Keratinocyte (primary cell): ENCODE results near the gene PPIG.

Experiments used
- EZH2 ChIP-seq: IDR thresholded peaks from one replicate; pipeline ENCODE4 v1.6.1; 2012; ENCODE audit warnings: inconsistent platforms, mild to moderate bottlenecking, low read length, moderate library complexity
- TF ChIP-seq, protein P1 (sequence below), 3 experiments: IDR thresholded peaks in 1 of 3; conservative IDR thresholded peaks in 1 of 3; optimal IDR thresholded peaks in 1 of 3; 2 replicates in 2 of 3; 3 replicates in 1 of 3; pipeline versions ENCODE3 to v1.5.1; 2011; ENCODE audit warnings: low read length in 3 of 3, mild to moderate bottlenecking in 3 of 3, moderate library complexity in 2 of 3, control low read depth in 1 of 3, inconsistent platforms in 1 of 3; ENCODE audit not compliant: insufficient read depth in 2 of 3; ENCODE audit errors: extremely low read depth in 1 of 3

DNA sequence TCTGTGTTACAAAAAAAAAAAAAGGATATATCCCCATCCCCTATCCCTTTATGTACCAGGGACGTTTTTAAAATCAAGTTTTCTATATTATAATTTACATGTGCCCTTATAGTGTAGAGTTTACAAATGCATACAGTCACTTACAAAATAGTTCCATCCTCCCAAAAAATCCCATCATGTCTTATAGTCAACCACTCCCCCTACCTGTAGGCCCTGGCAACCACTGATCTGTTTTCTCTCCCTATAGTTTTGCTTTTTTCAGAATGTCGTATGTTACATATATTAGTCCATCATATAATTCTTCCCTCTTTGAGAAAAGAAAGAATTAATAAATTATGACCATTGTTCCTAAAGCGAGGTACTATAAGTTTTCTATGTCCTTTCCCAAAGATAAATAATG, 92.2 kb downstream of the PPIG start:
- TF ChIP-seq, protein P1, sequence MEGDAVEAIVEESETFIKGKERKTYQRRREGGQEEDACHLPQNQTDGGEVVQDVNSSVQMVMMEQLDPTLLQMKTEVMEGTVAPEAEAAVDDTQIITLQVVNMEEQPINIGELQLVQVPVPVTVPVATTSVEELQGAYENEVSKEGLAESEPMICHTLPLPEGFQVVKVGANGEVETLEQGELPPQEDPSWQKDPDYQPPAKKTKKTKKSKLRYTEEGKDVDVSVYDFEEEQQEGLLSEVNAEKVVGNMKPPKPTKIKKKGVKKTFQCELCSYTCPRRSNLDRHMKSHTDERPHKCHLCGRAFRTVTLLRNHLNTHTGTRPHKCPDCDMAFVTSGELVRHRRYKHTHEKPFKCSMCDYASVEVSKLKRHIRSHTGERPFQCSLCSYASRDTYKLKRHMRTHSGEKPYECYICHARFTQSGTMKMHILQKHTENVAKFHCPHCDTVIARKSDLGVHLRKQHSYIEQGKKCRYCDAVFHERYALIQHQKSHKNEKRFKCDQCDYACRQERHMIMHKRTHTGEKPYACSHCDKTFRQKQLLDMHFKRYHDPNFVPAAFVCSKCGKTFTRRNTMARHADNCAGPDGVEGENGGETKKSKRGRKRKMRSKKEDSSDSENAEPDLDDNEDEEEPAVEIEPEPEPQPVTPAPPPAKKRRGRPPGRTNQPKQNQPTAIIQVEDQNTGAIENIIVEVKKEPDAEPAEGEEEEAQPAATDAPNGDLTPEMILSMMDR (optimal IDR thresholded peaks at IDR 0.05 in 1 of 3, IDR thresholded peaks at IDR 0.05 in 1 of 3, conservative IDR thresholded peaks at IDR 0.05 in 1 of 3; ENCODE audit: extremely low read depth in 1 of 3, insufficient read depth in 2 of 3, low read length in 3 of 3): peak in 1 of 3 experiments; percentile 15
- no peak for TF ChIP-seq EZH2
